Activated naive CD8-positive, alpha-beta T cell (primary cell): ENCODE measurements around the gene CDC37L1.
A peak's percentile ranks its signal among the peaks of the same experiment; 100 is the strongest.

Experiments
- H3K27ac Mint-ChIP-seq: one replicate; pipeline ENCODE4 v1.8.0; 2021; ENCODE audit warnings: mixed read lengths
- H3K27me3 Mint-ChIP-seq: one replicate; pipeline ENCODE4 v1.8.0; 2021; ENCODE audit warnings: mixed read lengths
- H3K36me3 Mint-ChIP-seq: one replicate; pipeline ENCODE4 v1.8.0; 2021; ENCODE audit warnings: mixed read lengths
- H3K4me1 Mint-ChIP-seq: one replicate; pipeline ENCODE4 v1.8.0; 2021; ENCODE audit warnings: low read depth, mixed read lengths
- H3K4me3 Mint-ChIP-seq: one replicate; pipeline ENCODE4 v1.8.0; 2021; ENCODE audit warnings: mild to moderate bottlenecking, mixed read lengths
- H3K9me3 Mint-ChIP-seq: one replicate; pipeline ENCODE4 v1.8.0; 2021; ENCODE audit warnings: low read depth, mixed read lengths

CDC37L1 gene

GRCh38 chr9:4662108-4662988, 17.0 kb upstream of the CDC37L1 start, which contains the start of gene PLPP6:
Gene PLPP6 (plus strand): TSS chr9:4662294. CDS start chr9:4662376, 82 bp downstream.
- peak within 1 kb of the TSS; percentile 93 for H3K27ac Mint-ChIP-seq
- H3K4me1 Mint-ChIP-seq = peaks cover 63% of the 10 kb centered on the region
- H3K9me3 Mint-ChIP-seq = no peaks in the 10 kb centered on the region
- peak within 1 kb of the TSS; percentile 93 for H3K4me3 Mint-ChIP-seq
- peaks cover 2% of the 10 kb centered on the region for H3K27me3 Mint-ChIP-seq
- no peaks in the 10 kb centered on the region for H3K36me3 Mint-ChIP-seq

- peaks cover 70% of the 10 kb centered on the region for H3K4me1 Mint-ChIP-seq
- no peaks in the 10 kb centered on the region for H3K9me3 Mint-ChIP-seq
- peak overlapping the region; percentile 55 for H3K27ac Mint-ChIP-seq
- peaks cover under 1% of the 10 kb centered on the region for H3K27me3 Mint-ChIP-seq
- H3K4me3 Mint-ChIP-seq = peak overlapping the region; percentile 78
- H3K36me3 Mint-ChIP-seq = no peaks in the 10 kb centered on the region
These were observed 16.2 kb upstream of the CDC37L1 start for GRCh38 chr9:4662989-4663792.

DNA sequence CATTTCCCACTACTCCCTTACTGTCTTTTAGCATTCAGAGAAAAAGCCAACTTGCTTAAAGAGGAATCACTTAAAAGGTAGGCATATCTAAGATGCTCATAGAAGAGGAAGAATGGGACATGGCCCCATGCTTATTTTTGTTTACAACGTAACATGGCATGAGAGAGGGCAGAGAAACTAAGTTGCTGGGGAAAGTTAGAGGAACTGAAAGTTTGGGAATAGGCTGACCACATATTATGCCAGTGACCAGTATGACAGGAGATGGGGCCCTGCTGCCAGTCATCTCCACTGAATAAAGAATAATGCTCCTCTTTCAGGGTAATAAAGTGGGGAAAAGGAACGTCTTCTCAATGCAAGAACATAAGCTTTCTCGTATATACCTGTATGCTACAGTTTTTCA, 15.4 kb upstream of the CDC37L1 start:
- Mint-ChIP-seq H3K4me1 (peaks cover 75% of the 10 kb centered on the region), H3K9me3 (no peaks in the 10 kb centered on the region), H3K27ac (no peak overlapping the region), H3K4me3 (peak overlapping the region; percentile 78), H3K27me3 (no peaks in the 10 kb centered on the region), H3K36me3 (no peaks in the 10 kb centered on the region)

DNA sequence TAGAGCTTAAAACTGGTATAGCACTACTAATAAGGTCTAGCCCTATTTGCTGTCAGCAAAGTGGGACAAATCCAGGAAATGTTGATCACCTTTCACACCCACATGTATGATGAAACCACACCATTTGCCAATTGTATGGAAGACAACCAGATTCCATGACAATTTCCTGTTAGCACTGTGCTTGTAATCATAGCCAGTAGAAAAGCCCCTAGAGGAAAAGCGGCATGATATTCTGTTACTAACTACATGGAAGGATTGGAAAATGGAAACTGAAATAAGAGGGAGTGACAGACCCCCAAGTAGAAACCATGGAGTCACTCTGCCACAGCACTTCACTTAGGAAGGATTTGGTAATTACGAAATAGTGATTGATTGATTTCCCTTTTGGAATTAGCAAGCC, 14.0 kb upstream of the CDC37L1 start:
- peak overlapping the region; percentile 23 for H3K27ac Mint-ChIP-seq
- peaks cover 74% of the 10 kb centered on the region for H3K4me1 Mint-ChIP-seq
- no peaks in the 10 kb centered on the region for H3K36me3 Mint-ChIP-seq
- H3K27me3 Mint-ChIP-seq = no peaks in the 10 kb centered on the region
- H3K9me3 Mint-ChIP-seq = no peaks in the 10 kb centered on the region
- H3K4me3 Mint-ChIP-seq = peak overlapping the region; percentile 85

DNA sequence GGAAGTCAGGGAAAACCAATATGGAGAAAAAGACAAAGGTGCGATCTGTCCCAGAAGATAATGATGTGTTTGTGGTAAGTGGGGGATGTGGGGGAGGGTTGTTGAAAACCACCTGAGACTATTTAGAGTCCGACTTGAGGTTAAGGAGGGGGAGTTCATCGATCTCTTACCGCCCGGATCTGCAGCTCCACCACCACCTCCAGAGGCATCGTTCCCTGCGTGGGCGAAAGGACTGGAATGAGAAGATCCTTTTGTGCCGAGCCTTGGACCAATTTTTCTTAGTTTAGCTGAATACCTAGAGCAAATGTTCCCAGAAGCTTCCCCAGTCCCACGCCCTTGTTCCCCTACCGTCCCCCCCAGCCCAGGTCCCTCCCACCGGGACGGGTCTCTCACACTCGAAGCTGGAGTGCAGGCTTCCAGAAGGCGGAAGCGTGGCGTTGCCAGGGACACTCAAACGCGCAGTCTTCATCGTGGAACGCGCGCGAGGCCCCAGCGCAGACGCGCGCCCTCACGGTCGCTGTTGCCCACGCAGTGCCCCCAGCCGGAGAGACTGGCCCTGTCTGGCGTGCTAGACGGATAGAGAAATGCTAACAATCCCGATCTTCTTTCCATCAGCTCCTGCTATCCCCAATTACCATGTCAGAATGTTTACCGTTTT, 13.2 kb upstream of the CDC37L1 start, which contains the start of gene SPATA6L:
Gene SPATA6L (minus strand): TSS at position 439 of the 658 bp plus-strand sequence. CDS start 230 bp downstream, at position 209.
- no peaks in the 10 kb centered on the region for H3K27me3 Mint-ChIP-seq
- H3K36me3 Mint-ChIP-seq = no peaks in the 10 kb centered on the region
- H3K27ac Mint-ChIP-seq = peak within 1 kb of the TSS; percentile 69
- H3K4me1 Mint-ChIP-seq = peaks cover 77% of the 10 kb centered on the region
- no peaks in the 10 kb centered on the region for H3K9me3 Mint-ChIP-seq
- peak within 1 kb of the TSS; percentile 85 for H3K4me3 Mint-ChIP-seq

DNA sequence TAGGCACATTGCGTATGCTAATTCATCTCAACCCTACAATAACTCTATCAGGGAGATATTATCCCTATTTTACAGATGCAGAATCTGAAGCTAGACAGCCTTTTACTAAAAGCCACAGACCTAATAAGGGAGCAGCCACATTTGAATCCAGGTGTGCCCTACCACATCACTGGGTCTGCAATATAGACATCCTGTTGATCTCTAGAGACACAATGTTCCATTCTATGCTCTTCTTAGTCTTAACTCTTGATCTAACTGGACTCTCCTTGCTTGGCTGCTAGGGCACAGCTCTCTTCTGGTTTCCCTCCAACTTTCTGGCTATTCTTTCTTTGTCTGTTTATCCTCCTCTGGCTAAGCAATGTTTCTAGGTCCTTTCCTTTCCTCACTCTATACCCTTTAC, 11.7 kb upstream of the CDC37L1 start:
- H3K27ac Mint-ChIP-seq = peak overlapping the region; percentile 31
- H3K36me3 Mint-ChIP-seq = no peaks in the 10 kb centered on the region
- no peaks in the 10 kb centered on the region for H3K9me3 Mint-ChIP-seq
- H3K4me3 Mint-ChIP-seq = peak overlapping the region; percentile 1
- peaks cover 65% of the 10 kb centered on the region for H3K4me1 Mint-ChIP-seq
- H3K27me3 Mint-ChIP-seq = no peaks in the 10 kb centered on the region

DNA sequence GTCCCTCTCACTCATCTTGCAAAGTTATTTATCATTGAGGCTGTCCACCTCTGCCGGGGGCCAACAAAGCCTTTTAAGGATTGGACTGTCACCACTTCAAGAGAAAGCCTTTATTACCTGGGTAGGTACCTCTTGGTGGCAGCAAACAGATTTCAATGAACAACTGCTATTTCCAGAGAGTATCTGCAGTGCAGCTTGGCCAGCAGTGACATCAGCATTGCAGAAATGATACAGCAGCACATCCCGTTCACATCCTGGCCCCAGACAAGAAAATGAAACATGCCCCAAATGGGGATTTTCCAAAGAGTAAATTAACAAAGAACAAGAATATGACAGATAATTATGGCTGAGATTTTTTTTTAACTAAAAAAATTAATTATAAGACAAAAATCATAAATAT, 10.8 kb upstream of the CDC37L1 start:
- no peak overlapping the region for H3K27ac Mint-ChIP-seq
- peaks cover 56% of the 10 kb centered on the region for H3K4me1 Mint-ChIP-seq

GRCh38 chr9:4669890-4670289, 9.5 kb upstream of the CDC37L1 start:
- H3K4me1 Mint-ChIP-seq = peaks cover 44% of the 10 kb centered on the region
- H3K4me3 Mint-ChIP-seq = no peak overlapping the region
- H3K27me3 Mint-ChIP-seq = no peaks in the 10 kb centered on the region
- no peaks in the 10 kb centered on the region for H3K36me3 Mint-ChIP-seq
- H3K27ac Mint-ChIP-seq = no peak overlapping the region
- H3K9me3 Mint-ChIP-seq = no peaks in the 10 kb centered on the region

More for the DNA sequence above, 10.8 kb upstream of the CDC37L1 start:
- no peaks in the 10 kb centered on the region for H3K9me3 Mint-ChIP-seq
- no peak overlapping the region for H3K4me3 Mint-ChIP-seq
- H3K27me3 Mint-ChIP-seq = no peaks in the 10 kb centered on the region
- H3K36me3 Mint-ChIP-seq = no peaks in the 10 kb centered on the region

DNA sequence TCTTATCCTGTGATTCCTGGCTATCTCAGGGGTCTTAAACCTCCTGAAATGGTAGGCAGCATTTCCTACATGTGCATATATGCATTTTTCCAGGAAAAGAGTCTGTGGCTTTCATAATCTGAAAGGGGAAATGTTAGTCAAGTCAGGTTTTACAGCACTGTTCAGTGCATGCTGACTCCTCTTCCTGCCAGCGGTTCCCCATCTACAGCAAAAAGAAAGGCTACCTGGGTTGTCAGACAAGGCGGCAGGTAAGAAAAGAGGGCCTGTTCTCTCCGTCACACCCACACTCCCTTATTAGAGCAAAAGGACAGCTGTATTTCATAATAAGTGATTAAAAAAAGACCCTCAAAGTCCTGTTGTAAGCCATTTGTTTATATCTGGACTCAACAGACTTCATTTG, 8.8 kb upstream of the CDC37L1 start:
- Mint-ChIP-seq H3K4me3 (no peak overlapping the region), H3K4me1 (peaks cover 37% of the 10 kb centered on the region)

DNA sequence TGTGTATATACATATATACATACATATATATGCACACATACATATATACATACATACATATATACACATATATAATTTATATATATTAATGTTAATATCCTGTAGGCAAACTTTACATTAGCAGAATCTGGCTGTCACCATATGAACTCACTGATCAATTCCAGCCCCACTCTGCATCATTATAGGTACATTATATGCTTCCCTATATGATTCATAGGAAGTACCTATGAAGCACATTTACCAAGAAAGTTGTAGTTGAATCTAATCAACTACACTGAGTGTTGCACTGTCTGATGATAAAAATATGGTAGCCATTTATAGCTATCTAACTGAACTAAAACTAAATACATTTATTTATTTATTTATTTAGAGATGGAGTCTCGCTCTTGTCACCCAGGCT, 7.6 kb upstream of the CDC37L1 start:
- H3K4me3 Mint-ChIP-seq = no peak overlapping the region
- H3K27ac Mint-ChIP-seq = no peak overlapping the region
- H3K9me3 Mint-ChIP-seq = no peaks in the 10 kb centered on the region
- no peaks in the 10 kb centered on the region for H3K27me3 Mint-ChIP-seq
- H3K4me1 Mint-ChIP-seq = peaks cover 25% of the 10 kb centered on the region
- H3K36me3 Mint-ChIP-seq = peaks cover 5% of the 10 kb centered on the region

More for the DNA sequence above, 8.8 kb upstream of the CDC37L1 start:
- H3K27ac Mint-ChIP-seq = no peak overlapping the region
- H3K27me3 Mint-ChIP-seq = no peaks in the 10 kb centered on the region
- peaks cover 2% of the 10 kb centered on the region for H3K36me3 Mint-ChIP-seq
- no peaks in the 10 kb centered on the region for H3K9me3 Mint-ChIP-seq

DNA sequence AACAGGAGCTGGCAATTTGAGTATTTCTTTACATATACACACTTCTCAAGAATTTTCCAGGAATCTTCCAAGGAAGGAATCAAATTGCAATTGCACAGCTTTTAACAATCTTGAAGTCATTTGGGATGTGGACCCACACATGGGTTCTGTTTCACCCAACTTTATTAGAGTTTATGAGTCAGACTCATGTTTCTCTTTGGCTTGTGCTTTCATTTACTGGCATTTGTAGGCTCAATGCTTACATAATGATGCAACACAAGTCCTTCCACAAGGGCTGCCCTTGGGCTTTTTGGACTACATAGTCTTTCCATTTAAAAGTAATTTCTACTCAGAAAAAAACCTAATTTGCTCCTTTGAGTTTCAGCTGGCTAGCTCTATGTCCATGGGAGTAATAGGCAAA, 4.6 kb upstream of the CDC37L1 start:
- H3K36me3 Mint-ChIP-seq = peaks cover 5% of the 10 kb centered on the region
- no peaks in the 10 kb centered on the region for H3K9me3 Mint-ChIP-seq
- no peak overlapping the region for H3K27ac Mint-ChIP-seq
- H3K27me3 Mint-ChIP-seq = no peaks in the 10 kb centered on the region
- H3K4me3 Mint-ChIP-seq = no peak overlapping the region
- H3K4me1 Mint-ChIP-seq = peaks cover 7% of the 10 kb centered on the region

DNA sequence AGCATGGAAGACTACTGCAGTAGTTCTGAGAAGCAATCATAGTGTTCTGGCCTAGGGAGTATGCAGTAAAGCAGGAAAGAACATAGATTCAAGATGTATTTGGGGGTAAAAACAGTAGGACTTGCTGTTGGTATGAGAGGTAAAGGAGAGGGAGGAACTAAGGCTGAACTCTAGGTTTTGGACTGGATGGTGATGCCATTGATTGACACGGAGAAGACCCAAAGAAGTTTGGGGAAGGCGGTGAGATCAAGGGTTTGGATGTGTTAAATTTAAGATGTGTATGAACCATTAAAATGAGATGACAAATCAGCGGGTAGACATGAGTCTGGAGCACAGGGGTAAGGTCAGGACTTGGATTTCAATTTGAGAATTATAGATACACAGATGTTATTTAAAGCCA, 2.0 kb upstream of the CDC37L1 start:
- H3K27ac Mint-ChIP-seq = no peak overlapping the region
- H3K36me3 Mint-ChIP-seq = peaks cover 5% of the 10 kb centered on the region
- no peak overlapping the region for H3K4me3 Mint-ChIP-seq
- H3K4me1 Mint-ChIP-seq = peaks cover 3% of the 10 kb centered on the region
- H3K27me3 Mint-ChIP-seq = no peaks in the 10 kb centered on the region
- H3K9me3 Mint-ChIP-seq = no peaks in the 10 kb centered on the region

DNA sequence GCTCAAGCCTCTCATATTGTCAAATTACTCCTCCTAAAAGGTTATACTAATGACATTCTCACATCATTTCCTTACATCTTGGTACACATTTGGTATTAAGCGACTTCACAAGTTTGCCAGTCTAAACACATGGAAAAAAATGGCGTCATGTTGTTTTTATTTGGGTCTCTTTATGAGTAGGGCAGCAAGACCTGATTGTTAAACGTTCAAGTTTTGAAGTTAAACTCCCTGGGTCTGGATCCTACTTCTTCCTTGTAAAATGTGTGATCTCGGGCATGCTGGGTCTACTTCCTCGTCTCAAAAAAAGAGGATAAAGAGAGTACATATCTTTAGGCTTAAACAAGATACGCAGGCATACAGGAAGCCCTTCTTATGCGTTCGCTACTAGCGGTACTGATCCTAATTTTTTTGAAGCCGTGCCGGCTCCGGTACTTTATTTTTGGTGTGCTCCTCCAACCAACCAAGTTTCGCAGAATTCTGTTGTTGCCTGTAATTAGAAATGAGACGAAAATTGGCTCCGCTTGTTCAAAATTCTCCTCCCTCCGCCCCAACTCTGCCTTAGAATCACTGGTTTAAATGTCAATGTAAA, 596 bp upstream of the CDC37L1 start:
- Mint-ChIP-seq H3K27me3 (no peaks in the 10 kb centered on the region), H3K27ac (no peak overlapping the region), H3K36me3 (peaks cover 10% of the 10 kb centered on the region)

GRCh38 chr9:4680173-4680525, 780 bp downstream of the CDC37L1 start:
- no peak overlapping the region for H3K27ac Mint-ChIP-seq
- H3K27me3 Mint-ChIP-seq = no peaks in the 10 kb centered on the region
- H3K4me1 Mint-ChIP-seq = peaks cover 22% of the 10 kb centered on the region
- H3K4me3 Mint-ChIP-seq = no peak overlapping the region
- H3K9me3 Mint-ChIP-seq = no peaks in the 10 kb centered on the region
- H3K36me3 Mint-ChIP-seq = peaks cover 15% of the 10 kb centered on the region

More for the DNA sequence above, 596 bp upstream of the CDC37L1 start:
- Mint-ChIP-seq H3K4me1 (peaks cover 12% of the 10 kb centered on the region), H3K9me3 (no peaks in the 10 kb centered on the region), H3K4me3 (no peak overlapping the region)
